NCI-H128 (cell line): ENCODE results near the gene KMT2B.
"Not testable (repeated sequence)": the region's sequence is repeated elsewhere in the genome, so short reads cannot be mapped to it uniquely, and the experiment has no call there.

Experiments used
- DNase-seq: peaks from one replicate; lab custom pipeline; 2025; ENCODE audit not compliant: unreplicated experiment; lab: John Stamatoyannopoulos, UW

KMT2B gene

DNA sequence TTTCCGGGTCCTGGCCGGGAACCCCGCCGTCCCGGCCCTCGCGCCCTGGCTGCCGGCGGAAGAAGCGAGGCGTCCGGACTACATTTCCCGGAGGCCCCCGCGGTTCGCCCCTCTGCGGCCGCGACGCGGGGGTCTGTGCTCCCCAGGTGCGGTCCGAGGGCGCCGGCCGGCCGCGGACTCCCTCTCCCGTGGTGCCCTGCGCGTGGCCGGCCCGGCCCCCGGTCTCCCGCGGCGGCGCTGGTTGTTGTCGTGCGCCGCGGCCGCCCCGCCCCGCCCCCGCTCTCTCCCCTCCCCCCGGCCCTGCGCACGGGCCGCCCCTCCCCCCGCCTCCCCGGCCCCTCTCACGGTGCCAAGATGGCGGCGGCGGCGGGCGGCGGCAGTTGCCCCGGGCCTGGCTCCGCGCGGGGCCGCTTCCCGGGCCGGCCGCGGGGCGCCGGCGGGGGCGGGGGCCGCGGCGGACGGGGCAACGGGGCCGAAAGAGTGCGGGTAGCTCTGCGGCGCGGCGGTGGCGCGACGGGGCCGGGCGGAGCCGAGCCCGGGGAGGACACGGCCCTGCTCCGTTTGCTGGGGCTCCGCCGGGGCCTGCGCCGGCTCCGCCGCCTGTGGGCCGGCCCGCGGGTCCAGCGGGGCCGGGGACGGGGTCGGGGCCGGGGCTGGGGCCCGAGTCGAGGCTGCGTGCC, at the start of gene KMT2B:
Gene KMT2B (plus strand): TSS at position 339 of the 680 bp plus-strand sequence. CDS start 16 bp downstream, at position 355.
- peak; percentile 88 for DNase-seq

DNA sequence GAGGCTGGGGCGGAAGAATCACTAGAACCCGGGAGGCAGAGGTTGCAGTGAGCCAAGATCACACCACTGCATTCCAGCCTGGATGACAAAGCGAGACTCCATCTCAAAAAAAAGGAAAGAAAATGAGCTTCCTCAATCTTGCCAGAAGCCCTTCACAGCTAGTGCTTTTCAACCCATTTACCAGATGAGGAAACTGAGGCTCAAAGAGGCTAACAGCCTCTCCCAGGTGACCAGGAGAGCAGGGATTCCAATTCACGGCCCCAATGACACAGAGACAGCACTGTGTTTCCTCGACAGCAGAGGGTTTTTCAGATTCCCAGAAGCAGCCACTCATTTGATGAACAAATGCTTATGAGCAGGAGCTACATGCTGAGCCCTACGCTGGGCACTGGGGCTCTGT, 48.2 kb upstream of the KMT2B start:
- DNase-seq: no peak

GRCh38 chr19:35669974-35670373, 47.8 kb upstream of the KMT2B start:
- DNase-seq: no peak

GRCh38 chr19:35670686-35671085, 47.1 kb upstream of the KMT2B start:
- DNase-seq: no peak

DNA sequence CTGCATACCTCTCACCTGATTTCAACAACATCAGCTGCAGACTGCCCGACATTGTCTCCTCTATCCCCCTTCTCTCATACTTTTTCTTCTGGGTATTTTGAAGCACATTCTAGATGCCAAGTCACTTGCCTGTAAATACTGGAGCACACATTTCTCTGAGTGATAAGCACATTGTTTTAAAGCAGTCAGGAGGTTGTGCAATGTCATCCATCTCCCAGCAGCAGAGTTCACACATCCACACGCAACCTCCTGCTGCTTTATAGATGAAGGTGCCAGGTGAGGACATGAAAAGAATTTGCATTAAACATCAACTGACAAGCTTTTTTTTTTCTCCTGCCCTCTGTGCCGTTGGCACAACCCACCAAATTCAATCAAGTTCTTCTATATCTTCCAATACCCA, 46.0 kb upstream of the KMT2B start:
- DNase-seq: no peak

GRCh38 chr19:35673121-35673804, 44.5 kb upstream of the KMT2B start:
- no peak for DNase-seq

DNA sequence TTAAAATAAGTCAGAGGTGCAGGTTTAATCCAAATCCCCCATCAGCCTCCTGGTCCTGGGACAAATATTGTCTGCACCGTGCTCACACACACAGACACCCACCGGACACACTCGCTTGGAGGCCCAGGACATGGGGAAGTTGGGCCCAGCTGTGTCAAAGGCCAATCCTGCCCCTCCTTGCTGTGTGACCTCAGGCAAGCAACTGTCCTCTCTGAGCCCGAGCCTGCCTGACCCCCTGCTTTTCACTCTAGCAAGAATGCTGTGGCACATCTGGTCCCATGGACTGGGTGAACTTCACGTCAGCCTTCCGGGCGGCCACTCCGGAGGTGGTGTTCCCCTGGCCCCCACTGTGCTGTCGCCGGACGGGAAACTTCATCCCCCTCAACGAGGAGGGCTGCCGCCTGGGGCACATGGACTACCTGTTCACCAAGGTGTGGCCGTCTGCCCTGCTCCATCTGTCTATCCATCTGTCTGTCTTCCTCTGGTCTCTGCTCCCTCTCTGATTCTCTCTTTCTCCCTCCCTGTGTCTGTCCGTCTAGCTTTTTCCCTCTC, 42.1 kb upstream of the KMT2B start:
- DNase-seq: no peak

DNA sequence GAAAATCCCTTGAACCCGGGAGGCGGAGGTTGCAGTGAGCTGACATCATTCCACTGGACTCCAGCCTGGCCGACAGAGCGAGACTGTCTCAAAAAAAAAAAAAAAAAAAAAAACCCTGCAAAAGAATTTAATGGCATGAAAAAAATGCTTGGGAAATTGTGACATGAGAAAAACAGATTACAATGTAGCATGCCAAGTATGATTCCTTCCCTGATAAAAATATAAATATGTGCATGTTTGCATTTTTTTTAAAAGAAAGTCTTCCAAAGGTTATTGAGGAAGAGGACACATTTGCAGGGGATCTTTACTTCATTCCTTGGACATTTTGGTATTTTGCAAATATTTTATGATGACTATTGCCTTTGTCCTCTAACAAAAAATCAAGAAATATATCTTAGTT, 28.0 kb upstream of the KMT2B start:
- no peak for DNase-seq

DNA sequence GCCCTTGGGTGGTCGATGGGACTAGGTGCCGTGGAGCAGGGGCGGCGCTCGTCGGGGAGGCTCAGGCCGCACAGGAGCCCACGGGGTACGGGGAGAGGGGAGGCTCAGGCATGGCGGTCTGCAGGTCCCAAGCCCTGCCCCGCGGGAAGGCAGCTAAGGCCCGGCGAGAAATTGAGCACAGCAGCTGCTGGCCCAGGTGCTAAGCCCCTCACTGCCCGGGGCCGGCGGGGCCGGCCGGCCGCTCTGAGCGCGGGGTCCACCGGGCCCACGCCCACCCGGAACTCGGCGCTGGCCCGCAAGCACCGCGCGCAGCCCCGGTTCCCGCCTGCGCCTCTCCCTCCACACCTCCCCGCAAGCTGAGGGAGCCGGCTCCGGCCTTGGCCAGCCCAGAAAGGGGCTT, 26.7 kb upstream of the KMT2B start:
- DNase-seq: not testable (repeated sequence)

GRCh38 chr19:35692010-35692409, 25.8 kb upstream of the KMT2B start:
- no peak for DNase-seq

DNA sequence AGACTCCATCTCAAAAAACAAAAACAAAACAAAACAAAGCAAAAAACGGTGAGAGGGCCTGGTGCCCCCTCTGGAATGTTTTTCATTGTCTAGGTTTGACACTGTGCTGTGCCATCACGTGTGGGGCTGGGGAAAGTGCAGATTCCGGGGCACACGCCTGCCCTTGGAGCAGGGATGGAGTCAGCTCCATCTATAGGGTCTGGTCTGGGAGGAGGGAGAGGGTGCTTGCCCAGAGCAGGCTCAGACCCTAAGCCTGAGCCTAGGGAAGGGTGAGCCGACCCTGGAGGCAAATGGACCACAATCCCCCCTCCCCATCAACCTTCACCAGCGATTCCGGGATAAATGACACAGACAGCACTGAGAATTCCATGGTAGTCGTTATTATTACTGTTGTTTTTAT, 24.4 kb upstream of the KMT2B start:
- no peak for DNase-seq

- DNase-seq: peak; percentile 91
Measured at GRCh38 chr19:35693835-35694599, 23.8 kb upstream of the KMT2B start.

DNA sequence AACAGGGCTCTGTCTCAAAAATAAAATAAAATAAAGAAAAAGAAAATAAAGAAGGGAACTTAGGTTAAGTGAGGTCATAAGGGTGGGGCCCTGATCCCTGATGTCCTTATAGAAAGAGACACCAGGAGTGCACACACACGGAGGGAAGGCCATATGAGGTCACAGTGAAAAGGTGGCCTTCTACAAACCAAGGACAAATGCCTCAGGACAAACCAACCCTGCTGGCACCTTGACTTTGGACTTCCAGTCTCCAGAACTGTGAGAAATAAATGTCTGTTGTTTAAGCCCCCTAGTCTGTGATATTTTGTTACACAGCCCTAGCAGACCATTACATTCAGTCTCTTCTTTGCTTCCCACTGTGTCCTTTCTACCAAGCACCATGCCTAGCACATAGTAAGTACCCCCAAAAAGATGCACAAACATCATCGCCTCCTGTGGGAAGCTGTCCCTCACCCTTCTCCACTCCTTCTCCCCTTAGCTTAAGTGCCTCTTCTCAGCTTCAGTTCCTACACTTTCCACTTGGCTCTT, 21.8 kb upstream of the KMT2B start:
- DNase-seq: no peak

- DNase-seq: no peak
Measured at GRCh38 chr19:35696835-35697234, 21.0 kb upstream of the KMT2B start.

GRCh38 chr19:35702223-35703012, 15.4 kb upstream of the KMT2B start:
- peak; percentile 98 for DNase-seq

DNA sequence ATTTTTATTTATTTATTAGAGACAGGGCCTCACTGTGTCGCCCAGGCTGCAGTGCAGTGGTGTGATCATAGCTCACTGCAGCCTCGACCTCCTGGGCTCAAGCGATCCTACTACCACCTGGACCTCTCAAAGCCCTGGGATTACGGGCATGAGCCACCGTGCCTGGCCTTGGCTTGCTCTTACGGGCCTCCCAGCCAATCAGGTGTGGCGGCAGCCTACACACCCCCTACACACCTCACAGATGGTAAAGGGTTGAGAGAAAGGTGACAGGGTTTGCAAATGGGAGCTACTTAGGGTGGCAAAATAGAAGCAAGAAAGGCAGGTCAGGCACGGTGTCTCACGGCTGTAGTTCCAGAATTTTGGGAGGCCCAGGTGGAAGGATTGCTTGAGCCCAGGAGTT, 14.5 kb upstream of the KMT2B start:
- DNase-seq: no peak

- DNase-seq: no peak
Measured at GRCh38 chr19:35704218-35704617, 13.6 kb upstream of the KMT2B start, which contains the start of gene ZBTB32. ZBTB32 (plus strand) TSS chr19:35704558; CDS start chr19:35714627, 10,069 bp downstream.

- DNase-seq: no peak
Measured at GRCh38 chr19:35708391-35708790, 9.4 kb upstream of the KMT2B start.

- no peak for DNase-seq
Measured at GRCh38 chr19:35710784-35711723, 6.7 kb upstream of the KMT2B start.
